ENCODE measurements around the gene LIPI. TPM values are rescaled to one million over a fixed set of nuclear protein-coding genes. Genes with fewer than 3 reads are reported as not detected.

Gene LIPI
- total RNA-seq, 1 donor from 2014 or later, result not detected

GRCh38 chr21:14143999-14144398 lies 66.8 kb downstream of the LIPI start:
- Histone ChIP-seq H3K27me3 (no peaks in the 10 kb centered on the region), H3K9me3 (no peaks in the 10 kb centered on the region), H3K27ac (no peak overlapping the region), H3K4me1 (no peaks in the 10 kb centered on the region), H3K4me3 (no peak overlapping the region), H3K36me3 (no peaks in the 10 kb centered on the region)
- no peak for TF ChIP-seq CTCF (IDR thresholded peaks at IDR 0.05)
- intact Hi-C loops (cut with DNase I), result no loop called here
- DNase-seq (ENCODE audit: low spot score in 2 of 2), result no peak

- DNase-seq (ENCODE audit: low spot score in 2 of 2), result no peak
- no peak for TF ChIP-seq CTCF (IDR thresholded peaks at IDR 0.05)
These were observed 86.5 kb downstream of the LIPI start for GRCh38 chr21:14124266-14124665.

GRCh38 chr21:14121719-14122118 lies 89.0 kb downstream of the LIPI start:
- no peaks in the 10 kb centered on the region for H3K27me3 ChIP-seq
- no peak for TF ChIP-seq CTCF (IDR thresholded peaks at IDR 0.05)
- intact Hi-C loops (cut with DNase I), result no loop called here
- H3K4me3 ChIP-seq, result no peak overlapping the region
- no peak overlapping the region for H3K27ac ChIP-seq
- no peaks in the 10 kb centered on the region for H3K4me1 ChIP-seq
- DNase-seq (ENCODE audit: low spot score in 2 of 2), result no peak
- H3K36me3 ChIP-seq, result no peaks in the 10 kb centered on the region
- H3K9me3 ChIP-seq, result no peaks in the 10 kb centered on the region

More at GRCh38 chr21:14124266-14124665, 86.5 kb downstream of the LIPI start:
- H3K4me1 ChIP-seq, result no peaks in the 10 kb centered on the region
- no peaks in the 10 kb centered on the region for H3K9me3 ChIP-seq
- intact Hi-C loops (cut with DNase I), result no loop called here
- H3K27ac ChIP-seq, result no peak overlapping the region
- no peak overlapping the region for H3K4me3 ChIP-seq
- H3K27me3 ChIP-seq, result no peaks in the 10 kb centered on the region
- no peaks in the 10 kb centered on the region for H3K36me3 ChIP-seq

GRCh38 chr21:14120091-14120734 lies 90.5 kb downstream of the LIPI start:
- no peaks in the 10 kb centered on the region for H3K4me1 ChIP-seq
- TF ChIP-seq CTCF (IDR thresholded peaks at IDR 0.05), result peak in 1 of 3 experiments; percentile 10
- H3K36me3 ChIP-seq, result no peaks in the 10 kb centered on the region
- no peak for DNase-seq (ENCODE audit: low spot score in 2 of 2)
- no peaks in the 10 kb centered on the region for H3K27me3 ChIP-seq
- no peak overlapping the region for H3K4me3 ChIP-seq
- intact Hi-C loops (cut with DNase I), result no loop called here
- no peak overlapping the region for H3K27ac ChIP-seq
- H3K9me3 ChIP-seq, result no peaks in the 10 kb centered on the region

GRCh38 chr21:14119038-14119437 lies 91.7 kb downstream of the LIPI start:
- no peak for TF ChIP-seq CTCF (IDR thresholded peaks at IDR 0.05)
- DNase-seq (ENCODE audit: low spot score in 2 of 2), result no peak
- Histone ChIP-seq H3K36me3 (no peaks in the 10 kb centered on the region), H3K27me3 (no peaks in the 10 kb centered on the region), H3K4me1 (no peaks in the 10 kb centered on the region), H3K9me3 (no peaks in the 10 kb centered on the region), H3K27ac (no peak overlapping the region), H3K4me3 (no peak overlapping the region)
- intact Hi-C loops (cut with DNase I), result no loop called here

GRCh38 chr21:14116080-14116481 lies 94.7 kb downstream of the LIPI start:
- Histone ChIP-seq H3K27me3 (no peaks in the 10 kb centered on the region), H3K4me1 (no peaks in the 10 kb centered on the region), H3K9me3 (no peaks in the 10 kb centered on the region), H3K27ac (no peak overlapping the region), H3K4me3 (no peak overlapping the region), H3K36me3 (no peaks in the 10 kb centered on the region)
- TF ChIP-seq CTCF (IDR thresholded peaks at IDR 0.05), result no peak
- no peak for DNase-seq (ENCODE audit: low spot score in 2 of 2)
- intact Hi-C loops (cut with DNase I), result no loop called here
